Measurements from ENCODE around the gene RPA3. TPM values are rescaled to one million over a fixed set of nuclear protein-coding genes. Genes with fewer than 3 reads are reported as not detected.
A peak's percentile ranks its signal among the peaks of the same experiment; 100 is the strongest.

The RPA3 gene
- total and polyA plus RNA-seq, 9 of the 15 experiments (the other 6 are each of a cell fraction or from before 2014, with no cell fraction given): 68.5 to 265 (median 125) TPM

DNA sequence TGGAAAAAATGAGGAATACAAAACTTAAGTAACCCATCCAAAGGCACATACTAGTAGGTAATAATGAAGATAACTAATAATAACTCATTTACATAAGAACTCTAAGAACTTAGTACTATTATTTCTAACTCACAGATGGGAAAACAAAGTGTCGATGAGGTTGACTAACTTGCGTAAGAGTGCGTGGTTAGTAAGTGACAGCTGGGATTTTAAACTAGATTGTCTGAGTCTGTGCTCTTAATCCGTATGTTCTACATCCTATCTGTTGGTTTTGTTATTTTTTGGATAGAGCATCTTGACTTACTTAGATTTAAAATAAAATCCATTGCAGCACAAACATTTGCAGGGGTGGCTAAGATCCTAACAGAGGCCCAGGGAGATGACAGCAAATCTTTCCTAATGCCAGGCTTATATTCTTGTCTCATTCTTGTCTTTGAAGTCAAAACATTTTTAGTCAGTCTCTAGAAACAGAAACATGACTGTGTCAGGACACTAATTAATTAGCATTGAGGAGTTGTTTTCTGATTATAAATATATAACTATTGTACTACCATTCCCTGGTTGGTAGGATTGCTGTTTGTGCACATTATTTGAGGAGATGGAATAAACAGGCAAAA lies 11.7 kb downstream of the RPA3 start:
- Histone ChIP-seq H3K9me1 (ENCODE audit: control insufficient read depth, insufficient read depth, low read length) (no peaks in the 10 kb centered on the region), H3K9me3 (replicated peaks; ENCODE audit: control insufficient read depth, insufficient read depth, low read depth, low read length) (no peaks in the 10 kb centered on the region), H3K36me3 (ENCODE audit: control insufficient read depth, insufficient read depth, low read length) (no peaks in the 10 kb centered on the region), H3K9ac (ENCODE audit: insufficient read depth in 1 of 2, low read depth in 2 of 2, low read length in 2 of 2) (no peak overlapping the region), H3K4me1 (replicated peaks in 1 of 2; ENCODE audit: control insufficient read depth in 2 of 2, insufficient read depth in 2 of 2, low read length in 2 of 2) (no peaks in the 10 kb centered on the region), H3K4me2 (ENCODE audit: insufficient read depth, low read length) (no peak overlapping the region), H3K79me2 (ENCODE audit: control insufficient read depth, insufficient read depth, low read length) (no peaks in the 10 kb centered on the region), H3K27me3 (ENCODE audit: control insufficient read depth in 2 of 2, insufficient read depth in 2 of 2, low read length in 2 of 2) (no peaks in the 10 kb centered on the region), H2AFZ (ENCODE audit: low read depth, low read length) (no peak overlapping the region), H3K27ac (ENCODE audit: extremely low read depth, low read depth, low read length) (no peak overlapping the region), H4K20me1 (replicated peaks; ENCODE audit: control insufficient read depth, insufficient read depth, low read length) (no peaks in the 10 kb centered on the region), H3K4me3 (no peak overlapping the region)
- CTCF ChIA-PET (ENCODE audit: low intra/inter-chr PET ratio): no interaction called here
- 67% methylated on average over 4 of the region's 4 CpGs for WGBS (ENCODE audit: insufficient coverage, low coverage, missing lambda C conversion rate)
- 0 out of 2 replicates have a peak, but pooled peaks have one; percentile 28 for TF ChIP-seq CEBPB (tag; IDR thresholded peaks at IDR 0.05)
- TF ChIP-seq, protein P1, sequence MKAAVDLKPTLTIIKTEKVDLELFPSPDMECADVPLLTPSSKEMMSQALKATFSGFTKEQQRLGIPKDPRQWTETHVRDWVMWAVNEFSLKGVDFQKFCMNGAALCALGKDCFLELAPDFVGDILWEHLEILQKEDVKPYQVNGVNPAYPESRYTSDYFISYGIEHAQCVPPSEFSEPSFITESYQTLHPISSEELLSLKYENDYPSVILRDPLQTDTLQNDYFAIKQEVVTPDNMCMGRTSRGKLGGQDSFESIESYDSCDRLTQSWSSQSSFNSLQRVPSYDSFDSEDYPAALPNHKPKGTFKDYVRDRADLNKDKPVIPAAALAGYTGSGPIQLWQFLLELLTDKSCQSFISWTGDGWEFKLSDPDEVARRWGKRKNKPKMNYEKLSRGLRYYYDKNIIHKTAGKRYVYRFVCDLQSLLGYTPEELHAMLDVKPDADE (conservative IDR thresholded peaks at IDR 0.05; ENCODE audit: control insufficient read depth, low read depth, low read length): no peak
- ATAC-seq (no peak), DNase-seq (ENCODE audit: extremely low read depth in 1 of 4, low spot score in 3 of 4) (no peak), FAIRE-seq (no peak)
- no TSS peak for BruUV-seq (replicated peaks)
- intact Hi-C loops (cut with micrococcal nuclease) (no loop called here), in situ Hi-C loops (cut with MboI) (no loop called here)
- POLR2A ChIA-PET: no interaction called here

DNA sequence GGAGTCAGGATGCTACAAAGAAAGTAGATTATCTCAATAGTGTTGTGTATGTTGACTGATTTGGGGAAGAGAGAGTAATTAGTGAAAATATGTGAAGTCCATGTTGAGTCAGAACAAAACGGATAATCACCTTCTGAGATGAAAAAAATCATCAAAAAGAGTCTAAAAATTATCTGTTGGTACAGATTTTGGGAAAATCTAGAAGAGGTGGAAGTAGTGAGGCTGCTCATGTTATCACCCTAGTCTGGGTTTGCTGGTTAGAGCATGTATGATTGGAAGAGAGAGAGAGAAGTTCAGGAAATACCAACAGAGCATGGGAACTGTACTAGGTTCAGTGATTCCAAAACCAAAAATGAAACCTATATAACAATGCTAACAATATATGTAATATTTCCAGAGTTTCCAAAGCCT lies 12.3 kb downstream of the RPA3 start:
- ChIA-PET POLR2A (no interaction called here), CTCF (ENCODE audit: low intra/inter-chr PET ratio) (no interaction called here)
- intact Hi-C loops (cut with micrococcal nuclease) (no loop called here), in situ Hi-C loops (cut with MboI) (no loop called here)
- Histone ChIP-seq H3K4me2 (ENCODE audit: insufficient read depth, low read length) (no peak overlapping the region), H3K36me3 (ENCODE audit: control insufficient read depth, insufficient read depth, low read length) (no peaks in the 10 kb centered on the region), H3K9me1 (ENCODE audit: control insufficient read depth, insufficient read depth, low read length) (no peaks in the 10 kb centered on the region), H3K9me3 (replicated peaks; ENCODE audit: control insufficient read depth, insufficient read depth, low read depth, low read length) (no peaks in the 10 kb centered on the region), H3K4me3 (no peak overlapping the region), H3K27me3 (ENCODE audit: control insufficient read depth in 2 of 2, insufficient read depth in 2 of 2, low read length in 2 of 2) (no peaks in the 10 kb centered on the region), H3K9ac (ENCODE audit: insufficient read depth in 1 of 2, low read depth in 2 of 2, low read length in 2 of 2) (no peak overlapping the region), H3K79me2 (ENCODE audit: control insufficient read depth, insufficient read depth, low read length) (no peaks in the 10 kb centered on the region), H3K4me1 (replicated peaks in 1 of 2; ENCODE audit: control insufficient read depth in 2 of 2, insufficient read depth in 2 of 2, low read length in 2 of 2) (no peaks in the 10 kb centered on the region), H4K20me1 (replicated peaks; ENCODE audit: control insufficient read depth, insufficient read depth, low read length) (no peaks in the 10 kb centered on the region), H2AFZ (ENCODE audit: low read depth, low read length) (no peak overlapping the region), H3K27ac (ENCODE audit: extremely low read depth, low read depth, low read length) (no peak overlapping the region)
- ATAC-seq (no peak), FAIRE-seq (no peak), DNase-seq (ENCODE audit: extremely low read depth in 1 of 4, low spot score in 3 of 4) (no peak)
- TF ChIP-seq KLF6 (CRISPR knock-in tag; IDR thresholded peaks at IDR 0.05; ENCODE audit: borderline replicate concordance) (no peak), MAFK (IDR thresholded peaks at IDR 0.05; ENCODE audit: low read length) (no peak)
- WGBS (ENCODE audit: insufficient coverage, low coverage, missing lambda C conversion rate): 0% methylated on average over 1 of the region's 1 CpG
- BruUV-seq (replicated peaks): no TSS peak
